HS-5 (cell line): ENCODE measurements around the gene CGB8.

Experiments
- DNase-seq: peaks from one replicate; pipeline ENCODE4 v3.0.0-alpha.2; 2012; ENCODE audit warnings: low read depth

Gene CGB8

DNA sequence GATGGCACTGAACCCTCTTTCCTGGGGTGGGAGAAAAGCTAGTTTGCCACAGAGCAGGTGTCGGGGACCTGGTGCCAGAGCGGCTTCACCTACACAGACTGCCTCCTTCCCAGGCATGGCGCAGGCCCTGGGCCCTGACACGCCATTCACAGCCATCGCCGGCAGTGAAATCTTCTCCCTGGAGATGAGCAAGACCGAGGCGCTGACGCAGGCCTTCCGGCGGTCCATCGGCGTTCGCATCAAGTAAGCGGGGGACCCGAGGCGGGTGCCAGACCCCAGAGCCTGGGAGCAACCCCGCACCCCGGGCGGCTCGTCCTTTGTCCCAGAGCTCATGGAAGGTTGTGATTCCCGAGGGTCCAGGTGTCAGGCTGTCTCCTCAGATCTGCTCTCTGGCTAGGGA, 42.0 kb downstream of the CGB8 start:
- no peak for DNase-seq

DNA sequence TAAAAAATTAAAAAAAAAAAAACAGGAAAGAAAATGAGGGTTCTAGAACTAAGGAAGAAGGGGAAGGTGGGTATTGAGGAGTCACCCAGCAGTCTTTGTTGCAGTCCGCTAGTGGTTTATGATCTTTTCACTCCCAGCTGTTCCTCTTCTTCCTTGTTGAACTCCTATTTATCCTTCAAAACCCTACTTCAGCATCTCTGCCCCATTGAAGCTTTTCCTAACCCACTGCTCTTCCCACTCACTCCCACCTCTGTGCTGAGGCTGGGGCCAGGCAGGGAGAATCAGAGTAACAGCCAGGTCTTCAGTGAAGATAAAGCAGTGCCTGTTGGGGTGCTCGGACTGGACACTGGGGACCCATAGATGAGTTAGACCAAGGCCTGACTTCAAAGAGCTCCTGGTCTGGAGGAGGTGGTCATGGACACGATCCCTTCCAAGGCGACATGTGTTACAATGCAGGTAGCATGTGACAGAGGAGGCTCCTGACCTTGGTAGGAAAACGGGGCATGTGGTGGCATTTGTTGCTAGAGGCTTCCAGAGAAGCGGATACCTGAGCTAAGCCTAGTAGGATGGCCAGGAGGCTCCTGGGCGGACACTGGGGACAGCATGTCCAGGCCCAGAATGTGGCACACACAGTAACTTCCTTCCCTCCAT, 43.8 kb downstream of the CGB8 start:
- no peak for DNase-seq

DNA sequence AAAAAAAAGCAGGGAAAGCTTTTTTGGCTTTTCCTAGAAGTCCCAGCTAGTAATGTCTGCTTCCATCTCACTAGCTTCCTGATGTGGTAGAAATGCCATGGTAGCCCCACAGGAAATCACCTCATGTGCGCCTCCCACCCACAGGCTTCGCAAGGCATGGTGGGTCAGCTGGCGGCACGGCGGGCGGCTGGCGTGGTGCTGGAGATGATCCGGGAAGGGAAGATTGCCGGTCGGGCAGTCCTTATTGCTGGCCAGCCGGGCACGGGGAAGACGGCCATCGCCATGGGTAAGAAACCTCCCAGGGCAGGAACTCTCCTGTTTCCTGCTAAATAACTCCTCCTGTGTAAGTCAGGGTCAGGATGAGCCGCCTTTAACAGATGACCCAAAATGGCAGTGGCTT, 44.8 kb downstream of the CGB8 start:
- no peak for DNase-seq

DNA sequence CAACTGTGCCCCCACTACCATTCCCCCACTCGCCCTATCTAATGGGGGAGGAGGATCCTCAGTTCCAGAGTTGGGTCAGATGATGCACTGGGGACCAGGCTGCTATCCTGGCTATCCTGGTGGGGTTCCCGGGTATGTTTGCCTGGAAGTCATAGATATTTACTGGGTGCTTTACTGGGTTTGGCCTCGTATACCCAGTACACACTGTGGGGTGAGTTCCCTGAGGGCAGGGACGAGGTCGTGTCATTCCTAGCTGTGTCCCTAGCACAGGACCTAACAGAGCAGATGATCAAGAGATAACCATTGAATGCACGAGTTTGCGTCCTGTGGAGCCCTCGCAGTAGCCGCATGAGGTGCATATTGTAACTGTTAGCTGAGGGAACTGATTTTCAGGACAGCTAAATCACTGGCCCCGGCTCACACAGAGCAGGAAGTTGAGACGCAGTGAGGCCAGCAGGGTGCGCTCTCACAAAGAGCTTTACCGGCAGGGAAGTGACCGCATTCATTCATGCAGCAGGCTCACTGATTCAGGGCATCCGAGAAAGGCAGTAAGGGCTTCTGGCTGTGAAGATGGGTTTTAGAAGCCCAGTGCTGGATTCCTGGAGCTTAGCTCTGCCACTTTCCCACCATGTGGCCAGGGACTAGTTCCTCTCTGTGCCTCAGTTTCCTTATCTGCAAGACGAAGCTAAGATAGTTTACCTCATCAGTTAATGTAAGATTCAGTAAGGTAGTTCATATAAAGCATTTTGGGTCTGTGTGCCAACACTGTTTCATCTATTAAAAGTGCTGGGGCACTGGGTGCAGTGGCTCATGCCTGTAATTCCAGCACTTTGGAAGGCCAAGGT, 49.2 kb downstream of the CGB8 start:
- DNase-seq, result no peak

DNA sequence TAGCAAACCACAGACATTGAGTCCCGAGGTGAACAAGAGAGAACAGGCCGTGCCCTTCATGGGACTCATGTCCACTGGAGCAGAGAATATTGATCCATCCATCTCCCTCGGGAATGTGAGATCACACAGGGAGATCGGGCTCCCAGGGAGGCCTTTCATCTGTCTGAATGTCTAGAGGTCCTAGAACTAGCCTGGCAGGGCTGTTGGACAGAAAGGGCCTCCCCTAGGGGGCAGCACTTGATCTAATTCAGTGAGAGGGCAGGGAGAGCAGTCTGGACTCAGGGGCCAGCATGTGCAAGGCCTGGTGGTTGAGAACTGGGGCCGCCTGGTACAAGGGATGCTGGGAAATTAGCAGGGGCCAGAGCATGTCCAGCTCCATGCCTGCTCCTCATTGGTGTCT, 50.9 kb downstream of the CGB8 start:
- no peak for DNase-seq
